Measurements from ENCODE around the gene DHODH. TPM values are rescaled to one million over a fixed set of nuclear protein-coding genes. Genes with fewer than 3 reads are reported as not detected.

DHODH gene
- total and polyA plus RNA-seq, 2 of the 13 experiments (the other 11 are each of a cell fraction or from before 2014, with no cell fraction given): 10.7 to 16.4 TPM

- TF ChIP-seq HIC2 (CRISPR knock-in tag; IDR thresholded peaks at IDR 0.05; ENCODE audit: low read depth) (peak; percentile 64; the same call in 1 of the 2 replicates), KLF16 (CRISPR knock-in tag; IDR thresholded peaks at IDR 0.05) (peak in 1 of 2 experiments; percentile 49; a peak in 1 of 4 replicates), ARNTL (CRISPR knock-in tag; IDR thresholded peaks at IDR 0.05) (0 out of 2 replicates have a peak, but pooled peaks have one; percentile 12), ZNF501 (CRISPR knock-in tag; IDR thresholded peaks at IDR 0.05) (peak; percentile 83), FOSL2 (CRISPR knock-in tag; IDR thresholded peaks at IDR 0.05) (peak; percentile 55; the same call in 1 of the 2 replicates), HHEX (CRISPR knock-in tag; IDR thresholded peaks at IDR 0.05) (no peak), SMC3 (IDR thresholded peaks at IDR 0.05; ENCODE audit: low read length) (peak; percentile 84; the same call in 1 of the 2 replicates), ZNF710 (CRISPR knock-in tag; IDR thresholded peaks at IDR 0.05; ENCODE audit: borderline replicate concordance) (no peak), ZNF230 (CRISPR knock-in tag; IDR thresholded peaks at IDR 0.05) (no peak; the same call in 1 of the 2 replicates), MEIS2 (CRISPR knock-in tag; IDR thresholded peaks at IDR 0.05) (no peak), POLR2A (IDR thresholded peaks at IDR 0.05; ENCODE audit: insufficient read depth in 1 of 2, low read depth in 2 of 2, low read length in 2 of 2) (no peak), ZFP37 (CRISPR knock-in tag; IDR thresholded peaks at IDR 0.05; ENCODE audit: borderline replicate concordance) (0 out of 2 replicates have a peak, but pooled peaks have one; percentile 30), ZNF7 (CRISPR knock-in tag; IDR thresholded peaks at IDR 0.05) (no peak), HOXA5 (CRISPR knock-in tag; IDR thresholded peaks at IDR 0.05) (peak; percentile 45; the same call in 1 of the 2 replicates), ZFP36L1 (CRISPR knock-in tag; IDR thresholded peaks at IDR 0.05) (peak; percentile 38; the same call in 1 of the 2 replicates), ZNF782 (CRISPR knock-in tag; IDR thresholded peaks at IDR 0.05; ENCODE audit: borderline replicate concordance) (no peak), FOXC1 (CRISPR knock-in tag; IDR thresholded peaks at IDR 0.05; ENCODE audit: borderline replicate concordance) (no peak; the same call in 1 of the 2 replicates), IRX3 (CRISPR knock-in tag; IDR thresholded peaks at IDR 0.05; ENCODE audit: borderline replicate concordance, low read depth) (no peak), ZNF138 (CRISPR knock-in tag; IDR thresholded peaks at IDR 0.05; ENCODE audit: low read depth) (no peak)
- TF ChIP-seq, protein P1, sequence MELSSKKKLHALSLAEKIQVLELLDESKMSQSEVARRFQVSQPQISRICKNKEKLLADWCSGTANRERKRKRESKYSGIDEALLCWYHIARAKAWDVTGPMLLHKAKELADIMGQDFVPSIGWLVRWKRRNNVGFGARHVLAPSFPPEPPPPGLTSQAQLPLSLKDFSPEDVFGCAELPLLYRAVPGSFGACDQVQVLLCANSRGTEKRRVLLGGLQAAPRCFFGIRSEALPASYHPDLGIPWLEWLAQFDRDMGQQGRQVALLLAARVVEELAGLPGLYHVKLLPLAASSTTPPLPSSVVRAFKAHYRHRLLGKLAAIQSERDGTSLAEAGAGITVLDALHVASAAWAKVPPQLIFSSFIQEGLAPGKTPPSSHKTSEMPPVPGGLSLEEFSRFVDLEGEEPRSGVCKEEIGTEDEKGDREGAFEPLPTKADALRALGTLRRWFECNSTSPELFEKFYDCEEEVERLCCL (CRISPR knock-in tag; IDR thresholded peaks at IDR 0.05; ENCODE audit: borderline replicate concordance): no peak
Measured at GRCh38 chr16:71961066-71962039, 47.2 kb upstream of the DHODH start (continued).
